Subcutaneous adipose tissue (tissue), 4 donors: ENCODE results near the gene SGF29. TPM values are rescaled to one million over a fixed set of nuclear protein-coding genes. Genes with fewer than 3 reads are reported as not detected.
"Not testable (repeated sequence)": the region's sequence is repeated elsewhere in the genome, so short reads cannot be mapped to it uniquely, and the experiment has no call there.

Experiments
- CTCF ChIP-seq: fragments of 450-650 bp; IDR thresholded peaks from one replicate; pipeline ENCODE4 v1.5.1; 2016; ENCODE audit warnings: low read depth, mild to moderate bottlenecking, control low read depth, antibody characterized with exemption, moderate library complexity
- total RNA-seq, 4 donors: library from RNA; depleted of rRNA; stranded (reverse); fragments of >200 nt; gene quantifications; one replicate each; pipeline ENCODE4 v1.1.0, GENCODE V29; 2016

The SGF29 gene
- total RNA-seq, 4 donors from 2014 or later, result 15.6 to 30.8 (median 20.6) TPM

GRCh38 chr16:28623172-28623711 is 69.5 kb downstream of the SGF29 start:
- TF ChIP-seq CTCF, result no peak

- not testable (repeated sequence) for TF ChIP-seq CTCF
Measured at GRCh38 chr16:28637765-28638164, 84.0 kb downstream of the SGF29 start, which contains the start of gene NPIPB8. Gene NPIPB8, plus strand, starts transcription at chr16:28638065. Its CDS starts 296 bp downstream, at chr16:28638361.

Other genes starting within 250 kb of the SGF29 start
- gene NPIPB6, start 190.4 kb upstream of the SGF29 start, total RNA-seq, result 10 to 100 TPM in 2 of 4 donors, not detected in 2; 13.0 to 13.6 TPM
- 100 to 1,000 TPM; 153 to 251 (median 179) TPM for gene EIF3CL, start 150.1 kb upstream of the SGF29 start, total RNA-seq
- gene NPIPB7, start 81.6 kb upstream of the SGF29 start, total RNA-seq, result not detected
- 10 to 100 TPM; 10.6 to 34.5 (median 22.7) TPM for gene CLN3, start 61.8 kb upstream of the SGF29 start, total RNA-seq
- 1 to 10 TPM; 1.6 to 8.7 (median 2.8) TPM for gene APOBR, start 59.3 kb upstream of the SGF29 start, total RNA-seq
- gene IL27, start 47.1 kb upstream of the SGF29 start, total RNA-seq, result not detected
- gene NUPR1, start 14.9 kb upstream of the SGF29 start, total RNA-seq, result 10 to 100 TPM; 27.9 to 66.6 (median 61.5) TPM
- 1 to 10 TPM in 2 of 4 donors, under 1 TPM in 1, not detected in 1; 0.88 to 1.4 (median 1.1) TPM for gene SULT1A2, start 43.1 kb downstream of the SGF29 start, total RNA-seq
- gene SULT1A1, start 56.1 kb downstream of the SGF29 start, total RNA-seq, result 10 to 100 TPM; 15.8 to 51.3 (median 35.4) TPM
- not detected for gene NPIPB8, start 84.1 kb downstream of the SGF29 start, total RNA-seq
- gene EIF3C, start 157.5 kb downstream of the SGF29 start, total RNA-seq, result 100 to 1,000 TPM; 129 to 313 (median 232) TPM
- 10 to 100 TPM in 2 of 4 donors, 1 to 10 TPM in 2; 1.9 to 14.8 (median 12.4) TPM for gene NPIPB9, start 197.9 kb downstream of the SGF29 start, total RNA-seq